ENCODE results near the gene LDHD.

The LDHD gene

GRCh38 chr16:75062135-75062975 is 54.2 kb downstream of the LDHD start:
- Histone ChIP-seq H3K4me3 (ENCODE audit: low read depth in 1 of 2, low read length in 1 of 2) (no peak overlapping the region), H3K36me3 (no peaks in the 10 kb centered on the region), H3K27ac (peak overlapping the region; percentile 74), H3K9me3 (no peaks in the 10 kb centered on the region), H3K4me1 (ENCODE audit: control insufficient read depth in 1 of 2, insufficient read depth in 1 of 2, low read depth in 1 of 2, low read length in 1 of 2) (peaks cover 57 to 58% of the 10 kb centered on the region in 2 experiments), H3K27me3 (no peaks in the 10 kb centered on the region)
- no peak for TF ChIP-seq CTCF (IDR thresholded peaks at IDR 0.05)

All from neutrophil (primary cell).